Hepatic stellate cell (primary cell): ENCODE data around the gene MAP9.
"Not testable (repeated sequence)": the region's sequence is repeated elsewhere in the genome, so short reads cannot be mapped to it uniquely, and the experiment has no call there.

ENCODE experiments used
- DNase-seq: peaks from one replicate; pipeline ENCODE4 v3.0.0; 2011; ENCODE audit warnings: low spot score

Gene MAP9

DNA sequence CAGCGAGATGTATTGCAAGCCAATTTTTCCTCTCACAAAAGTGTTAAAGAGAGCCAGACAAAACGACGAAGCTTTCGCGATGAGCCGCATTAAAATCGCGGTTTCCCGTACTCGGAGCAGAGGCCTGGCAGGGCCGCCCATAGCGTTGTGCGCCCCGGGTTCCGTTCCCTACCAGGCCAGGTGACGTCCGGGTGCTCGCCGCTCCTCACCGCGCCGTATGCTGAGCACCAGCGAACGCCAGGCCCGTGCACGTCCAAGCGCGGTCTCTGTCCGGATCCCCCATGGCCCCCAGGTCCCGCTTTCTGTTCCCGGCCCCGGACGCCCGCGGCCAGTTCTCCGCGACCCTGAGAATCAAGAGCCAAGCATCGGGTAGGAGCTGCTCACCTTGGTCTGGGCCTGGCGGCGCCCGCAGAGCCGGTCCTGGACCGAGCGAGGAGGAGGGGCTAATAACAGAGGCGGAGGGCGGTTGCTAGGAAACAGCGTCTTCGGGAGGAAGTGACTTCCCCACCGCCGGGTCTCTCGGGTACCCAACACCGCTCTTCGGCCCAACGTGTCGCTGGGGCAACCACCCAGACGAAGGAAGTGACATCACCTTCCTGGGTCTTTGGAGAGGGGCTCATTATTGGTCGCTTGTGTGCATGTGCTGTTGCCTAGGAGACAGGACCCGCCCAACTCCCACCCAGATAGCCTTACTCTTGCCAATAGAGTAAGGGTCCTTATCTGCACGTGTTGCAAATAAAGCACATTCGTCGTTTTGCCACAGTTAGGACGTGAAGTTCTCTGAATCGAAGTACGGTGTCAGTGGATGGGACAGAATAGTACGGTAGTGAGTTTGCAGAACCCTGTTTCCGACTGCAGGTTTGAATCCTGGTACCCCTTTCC is at the start of gene MAP9:
MAP9 (minus strand) TSS at position 579 of the 882 bp plus-strand sequence. CDS start 1,115 bp downstream, outside the sequence.
- peak; percentile 77 for DNase-seq

DNA sequence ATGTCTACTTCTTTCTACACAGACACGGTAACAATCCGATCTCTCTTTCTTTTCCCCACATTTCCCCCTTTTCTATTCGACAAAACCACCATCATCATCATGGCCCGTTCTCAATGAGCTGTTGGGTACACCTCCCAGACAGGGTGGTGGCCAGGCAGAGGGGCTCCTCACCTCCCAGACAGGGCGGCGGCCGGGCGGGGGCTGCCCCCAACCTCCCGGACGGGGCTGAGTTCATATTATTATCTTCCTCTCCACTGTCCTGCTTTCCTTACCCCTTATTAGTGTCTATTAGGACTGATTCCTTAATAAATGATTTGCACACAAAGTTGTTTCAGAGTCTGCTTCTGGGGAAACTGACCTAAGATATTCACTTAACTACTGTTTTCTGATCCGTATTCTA is 48.0 kb upstream of the MAP9 start:
- not testable (repeated sequence) for DNase-seq

DNA sequence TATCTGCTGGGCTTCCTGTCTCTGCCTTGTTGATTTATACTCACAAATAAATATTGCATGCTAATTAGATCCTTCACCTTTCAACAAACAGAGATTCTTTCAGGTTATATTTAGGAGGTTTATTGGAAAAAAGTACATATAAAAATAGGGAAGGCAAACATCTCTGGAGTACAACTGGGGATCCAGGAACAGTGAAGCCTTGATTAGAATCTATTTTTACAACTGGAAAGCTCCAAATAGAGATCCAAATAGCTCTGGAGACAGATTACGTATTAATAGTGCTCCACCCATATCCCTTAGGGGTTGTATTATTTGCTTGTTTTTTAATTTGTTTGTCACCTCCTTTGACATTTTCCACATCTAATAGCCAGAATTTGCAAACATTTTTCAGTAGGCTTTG is 46.9 kb upstream of the MAP9 start:
- no peak for DNase-seq

DNA sequence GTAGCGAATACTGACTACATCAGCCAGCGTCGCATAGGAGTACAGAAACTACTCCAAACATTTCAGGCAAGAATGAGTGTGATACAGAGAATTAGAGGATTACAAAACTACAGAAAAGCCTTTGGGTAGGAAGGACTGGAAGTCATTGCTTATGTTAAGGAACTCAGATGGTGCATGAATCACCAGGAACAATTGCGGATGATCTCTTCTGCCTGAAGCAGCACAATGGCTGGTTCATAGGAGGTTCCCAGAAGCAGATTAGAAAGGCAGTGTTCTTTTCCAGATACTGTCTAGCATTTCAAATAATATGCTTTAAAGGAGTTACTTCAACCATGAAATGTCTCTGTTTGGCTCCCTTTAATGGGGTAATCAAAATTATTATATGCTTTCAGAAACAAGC is 42.5 kb upstream of the MAP9 start:
- no peak for DNase-seq

DNA sequence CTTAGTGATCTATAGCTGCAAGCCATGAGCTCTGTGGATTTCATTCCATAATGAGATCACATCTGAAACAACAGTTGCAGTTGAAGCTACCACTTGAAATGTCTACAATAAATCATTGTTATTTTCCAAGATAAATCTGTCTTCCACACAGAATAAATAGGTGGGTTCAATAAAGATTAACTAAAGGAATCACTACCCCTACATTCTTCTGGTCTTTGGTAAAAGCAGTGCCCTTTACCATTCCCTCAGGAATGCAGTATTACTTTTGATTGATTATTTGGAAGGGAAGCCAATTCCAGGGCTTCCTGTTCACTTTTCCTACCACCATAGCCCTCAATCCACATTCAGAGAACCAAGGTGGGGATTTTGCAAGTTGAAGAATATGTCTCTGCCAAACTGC is 38.9 kb upstream of the MAP9 start:
- no peak for DNase-seq

DNA sequence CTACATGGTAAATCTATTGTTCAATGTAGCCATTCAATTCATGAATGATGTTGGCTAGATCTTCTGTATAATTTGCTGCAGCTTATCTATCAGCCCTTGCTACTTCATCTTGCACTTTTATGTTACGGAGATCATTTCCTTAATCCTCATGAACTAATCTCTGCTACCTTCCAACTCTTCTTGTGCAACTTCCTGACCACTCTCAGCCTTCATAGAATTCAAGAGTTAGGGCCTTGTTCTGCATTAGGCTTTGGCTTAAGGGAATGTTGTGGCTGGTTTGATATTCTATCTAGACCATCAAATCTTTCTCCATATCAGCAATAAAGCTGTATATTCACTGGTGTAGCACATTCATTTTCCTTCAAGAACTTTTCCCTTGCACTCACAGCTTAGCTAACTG is 36.7 kb upstream of the MAP9 start:
- DNase-seq = no peak

DNA sequence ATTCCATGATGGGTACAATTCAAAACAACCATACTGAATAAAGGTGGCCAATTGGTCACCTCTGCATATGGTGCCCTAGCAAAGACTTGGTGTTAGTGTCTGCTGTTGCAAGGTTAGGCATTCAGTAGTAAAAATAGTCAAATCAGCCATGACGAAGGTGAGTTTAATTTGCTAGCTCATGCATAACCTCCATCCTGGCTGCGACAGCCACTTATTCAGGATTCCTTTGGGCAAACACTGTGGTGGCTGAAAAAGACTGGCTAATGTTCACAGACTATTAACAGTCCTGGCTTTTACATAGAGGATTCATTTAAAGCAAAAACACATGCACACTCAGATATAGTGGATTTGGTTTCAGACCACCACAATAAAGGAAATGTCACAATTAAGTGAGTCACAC is 34.8 kb upstream of the MAP9 start:
- DNase-seq = no peak

DNA sequence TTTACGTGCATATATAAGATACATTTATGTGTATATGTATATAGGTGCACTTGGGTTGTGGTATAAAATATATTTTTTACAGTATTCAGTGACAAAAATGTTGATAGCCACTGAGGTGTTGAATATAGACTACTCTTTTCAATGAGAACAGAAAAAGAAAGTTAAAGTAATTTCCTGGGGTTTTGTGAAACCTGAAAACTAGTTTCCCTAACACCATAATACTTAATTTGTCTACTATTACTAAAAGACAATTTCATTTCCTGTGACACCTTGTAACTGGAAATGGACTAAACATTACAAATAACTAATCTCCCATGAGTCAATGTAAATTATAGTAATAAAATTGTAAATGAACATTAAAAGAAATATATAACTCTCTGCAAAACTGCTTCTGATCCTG is 32.0 kb upstream of the MAP9 start:
- no peak for DNase-seq

DNA sequence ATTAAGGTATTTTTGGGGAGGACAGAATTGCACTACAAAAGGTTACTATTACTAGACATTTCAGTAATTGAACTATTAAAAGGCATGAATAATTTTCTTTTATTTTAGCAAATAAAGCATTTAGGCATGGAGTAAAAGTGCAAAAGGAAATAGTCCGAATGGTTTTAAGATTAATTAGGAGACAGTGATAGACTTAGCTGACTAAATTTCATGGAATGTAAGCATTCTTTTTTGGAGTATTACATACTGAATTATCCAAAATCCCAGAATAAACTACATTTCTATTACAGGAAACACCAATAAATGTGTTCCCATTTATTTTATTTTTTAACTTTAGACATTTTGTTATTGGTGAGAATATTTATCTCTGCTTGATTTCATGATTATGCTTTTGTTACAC is 30.7 kb upstream of the MAP9 start:
- no peak for DNase-seq

DNA sequence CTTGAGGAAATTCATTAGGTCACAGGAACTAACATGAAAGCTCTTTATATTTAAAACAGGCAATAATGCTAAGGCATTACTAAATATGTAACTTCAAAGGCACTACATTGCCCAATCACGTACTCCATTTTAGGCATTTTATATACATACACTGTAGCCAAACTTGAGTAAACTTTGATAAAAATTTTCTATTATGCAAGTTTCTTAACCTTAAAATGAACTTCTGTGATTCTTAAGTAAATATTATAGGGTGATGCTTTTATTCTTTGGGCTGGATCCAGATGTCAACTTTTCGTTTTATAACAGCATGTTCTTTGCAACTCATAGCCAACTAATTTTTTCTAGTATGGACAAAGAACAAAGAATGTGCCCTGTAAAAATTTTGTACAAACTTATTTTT is 28.3 kb upstream of the MAP9 start:
- no peak for DNase-seq

DNA sequence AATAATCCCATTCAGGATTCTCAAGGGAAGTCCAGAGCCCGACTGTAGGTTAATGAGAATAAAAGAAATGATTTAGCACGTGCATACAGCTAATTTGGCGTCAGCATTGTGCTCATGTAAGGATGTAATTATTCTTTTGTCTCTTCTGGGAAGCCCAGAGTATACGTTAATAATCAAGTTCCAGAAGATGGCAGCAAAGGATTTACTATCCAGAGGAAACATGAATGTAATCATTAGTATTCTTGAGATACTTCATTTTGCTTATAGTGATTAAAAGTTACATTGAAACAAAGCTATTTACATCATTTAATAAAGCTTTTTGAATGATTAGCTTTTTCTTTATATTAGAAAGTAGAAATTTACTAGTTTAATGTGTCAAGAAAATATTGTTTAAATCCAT is 27.1 kb upstream of the MAP9 start:
- DNase-seq = peak; percentile 12

DNA sequence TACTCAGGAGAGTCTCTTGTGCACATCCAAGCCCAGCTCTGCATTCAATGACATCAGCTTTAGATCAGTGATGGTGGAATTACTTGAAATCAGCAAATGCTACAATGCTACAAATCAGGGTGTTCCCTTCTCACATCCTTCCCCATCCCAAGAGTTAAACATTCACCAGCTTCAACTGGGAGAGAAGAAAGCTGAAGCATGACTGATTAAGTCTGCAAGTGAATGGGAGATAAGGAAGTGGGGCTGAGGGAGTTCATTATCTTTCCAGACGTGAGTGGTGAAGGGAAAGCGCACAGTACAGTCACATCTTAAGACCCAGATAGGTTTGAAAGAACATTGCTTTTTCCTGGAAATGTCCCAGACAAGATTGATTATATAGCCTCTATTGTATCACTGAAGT is 26.2 kb upstream of the MAP9 start:
- DNase-seq = no peak

DNA sequence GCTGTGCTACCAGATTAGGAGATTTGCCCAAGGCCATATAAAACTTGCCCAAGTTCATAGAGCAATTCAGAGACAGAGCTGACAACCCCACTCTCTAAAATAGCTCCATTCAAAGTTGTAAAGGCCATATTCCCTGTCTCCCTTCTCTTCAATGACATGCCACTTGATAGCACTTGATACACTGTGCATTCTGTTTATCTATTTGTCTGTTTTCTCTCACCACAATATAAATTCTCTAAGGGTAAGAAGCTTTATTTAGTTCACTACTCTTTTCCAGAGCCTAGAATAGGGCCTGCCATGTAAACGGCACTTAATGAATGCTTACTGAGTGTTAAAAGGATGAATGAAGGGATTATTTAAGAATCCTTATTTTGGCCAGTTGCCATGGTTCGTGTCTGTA is 24.1 kb upstream of the MAP9 start:
- DNase-seq = no peak

DNA sequence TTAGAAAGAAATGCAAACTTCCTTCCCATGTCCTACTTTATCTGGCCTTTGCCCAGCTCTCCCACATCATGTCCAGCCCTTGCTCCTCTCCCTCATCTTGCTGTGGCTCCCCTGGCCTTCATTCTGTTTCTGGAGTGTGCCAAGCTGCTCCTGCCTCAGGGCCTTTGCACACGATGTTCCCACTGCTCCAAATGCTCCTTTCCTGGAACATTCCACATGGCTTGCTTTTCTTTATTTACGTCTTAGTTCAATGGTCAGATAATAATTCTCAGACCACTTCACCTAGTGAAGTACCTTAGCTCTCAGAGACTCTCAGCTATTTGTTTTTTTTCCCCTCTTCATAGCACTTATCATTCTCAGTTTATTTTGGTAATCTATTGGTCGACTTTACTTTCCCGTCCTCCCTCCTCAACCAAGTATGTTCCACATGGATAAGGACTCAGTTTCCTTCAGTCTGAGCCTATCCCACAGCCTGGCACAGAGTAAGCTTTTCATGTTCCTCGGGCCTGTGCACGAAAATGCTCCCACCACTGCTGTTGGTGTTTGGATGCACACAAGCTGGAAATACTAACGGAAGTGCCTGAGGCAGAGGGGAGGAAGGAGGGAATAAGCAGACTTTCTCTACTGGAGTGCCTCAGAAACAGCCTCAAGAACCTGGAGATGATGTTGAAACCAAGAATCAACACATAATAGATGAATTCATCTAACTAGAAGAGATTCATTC is 23.4 kb upstream of the MAP9 start:
- DNase-seq = no peak

DNA sequence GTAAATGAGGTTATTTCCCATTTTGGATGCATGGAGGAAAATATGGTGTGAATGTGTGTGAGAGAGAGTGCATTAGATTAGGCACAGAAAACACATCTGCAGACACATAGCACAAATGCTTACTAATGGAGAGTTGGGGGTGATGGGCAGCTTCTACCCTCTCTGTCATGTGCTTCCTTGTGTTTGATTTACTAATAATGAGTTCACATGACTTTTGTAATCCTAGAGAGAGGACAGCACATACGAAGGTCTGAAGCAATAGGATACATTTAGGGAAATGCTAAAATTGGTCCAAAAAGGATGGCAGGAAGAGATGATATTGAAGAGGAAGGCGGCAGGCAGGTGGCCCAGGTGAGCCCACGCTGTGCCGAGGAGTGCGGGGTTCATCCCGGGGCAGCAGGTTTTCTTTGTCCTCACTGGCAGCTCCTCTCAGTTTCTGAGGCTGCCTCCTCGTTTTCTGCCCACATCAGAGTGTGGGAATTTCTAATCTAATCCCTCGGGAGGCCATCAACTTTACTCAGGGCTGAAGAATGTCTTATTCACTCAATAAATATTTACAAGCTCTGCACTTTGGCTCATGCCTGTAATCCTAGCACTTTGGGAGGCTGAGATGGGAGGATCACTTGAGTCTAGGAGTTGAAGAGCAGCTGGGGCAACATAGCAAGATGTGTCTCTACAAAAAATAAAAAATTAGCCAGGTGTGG is 15.9 kb upstream of the MAP9 start:
- peak; percentile 71 for DNase-seq

DNA sequence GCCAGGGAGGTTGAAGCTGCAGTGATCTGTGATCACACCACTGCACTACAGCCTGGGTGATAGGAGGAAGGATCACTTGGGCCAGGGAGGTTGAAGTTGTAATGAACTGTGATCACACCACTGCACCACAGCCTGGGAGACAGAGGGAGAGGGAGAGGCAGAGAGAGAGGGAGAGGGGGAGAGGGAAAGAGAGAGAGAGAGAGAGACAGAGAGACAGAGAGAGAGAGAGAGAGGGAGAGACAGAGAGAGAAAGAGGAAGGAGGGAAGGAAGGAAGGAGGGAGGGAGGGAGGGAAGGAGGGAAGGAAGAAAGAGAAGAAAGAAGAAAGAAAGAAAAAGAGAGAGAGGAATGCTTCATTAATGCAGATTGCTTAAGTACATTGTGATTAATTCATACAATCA is 15.2 kb upstream of the MAP9 start:
- no peak for DNase-seq

DNA sequence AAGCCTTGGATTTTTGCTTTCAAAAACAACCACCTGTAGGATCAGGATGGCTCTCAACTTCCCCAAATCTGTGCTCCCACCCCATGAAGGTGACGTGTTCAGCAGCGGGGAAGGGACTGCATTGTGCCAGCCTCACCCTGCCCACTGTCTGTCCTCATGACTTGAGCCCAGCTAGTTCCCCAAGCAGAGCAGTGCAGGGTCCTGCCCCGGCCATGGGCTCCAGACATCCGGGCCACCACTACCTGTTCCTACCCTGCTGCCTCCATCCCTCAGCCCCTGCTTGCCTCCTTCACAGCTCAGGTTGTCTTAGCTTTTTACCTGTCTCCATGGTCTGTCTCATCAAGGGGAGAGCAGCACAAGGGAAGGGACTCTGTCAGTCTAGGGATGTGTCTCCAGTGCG is 11.4 kb upstream of the MAP9 start:
- DNase-seq = no peak

DNA sequence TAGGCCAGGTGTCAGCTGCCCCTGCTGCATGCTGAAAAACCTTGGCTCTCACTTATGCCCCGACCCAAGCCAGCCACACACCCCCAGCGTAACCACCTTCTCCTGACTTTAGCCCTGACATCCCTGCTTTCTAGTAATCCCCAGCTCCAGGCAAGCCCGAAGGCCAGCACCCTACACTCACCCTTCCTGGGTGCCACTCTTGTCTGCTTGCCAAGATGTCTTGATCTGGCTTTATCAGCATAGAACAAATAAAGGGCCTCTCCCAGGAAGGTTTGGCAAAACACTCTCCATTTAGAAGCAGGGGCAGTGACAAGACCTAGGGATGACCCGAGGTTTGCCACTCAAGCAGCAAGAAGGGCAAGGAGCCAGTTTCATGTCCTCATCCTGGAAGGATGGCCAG is 6.8 kb upstream of the MAP9 start:
- DNase-seq = no peak

DNA sequence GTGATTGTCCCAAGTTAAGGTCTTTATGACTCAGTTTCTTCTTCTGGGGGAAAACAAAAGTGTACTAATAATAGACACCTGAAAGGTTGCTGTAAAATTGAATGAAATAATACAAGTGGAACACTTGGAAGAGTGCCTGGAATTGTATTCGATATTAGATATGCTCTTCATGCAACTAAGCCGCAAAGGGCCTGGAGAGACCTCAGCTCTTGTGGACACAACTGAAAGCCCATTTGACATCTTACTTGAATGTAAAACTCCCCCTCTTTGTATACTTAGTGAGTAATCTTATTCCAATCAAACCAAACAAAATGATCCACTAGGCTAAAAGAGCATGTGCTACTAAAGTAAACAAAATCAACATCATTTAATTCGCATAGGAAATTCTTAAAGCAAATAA is 511 bp upstream of the MAP9 start:
- no peak for DNase-seq

DNA sequence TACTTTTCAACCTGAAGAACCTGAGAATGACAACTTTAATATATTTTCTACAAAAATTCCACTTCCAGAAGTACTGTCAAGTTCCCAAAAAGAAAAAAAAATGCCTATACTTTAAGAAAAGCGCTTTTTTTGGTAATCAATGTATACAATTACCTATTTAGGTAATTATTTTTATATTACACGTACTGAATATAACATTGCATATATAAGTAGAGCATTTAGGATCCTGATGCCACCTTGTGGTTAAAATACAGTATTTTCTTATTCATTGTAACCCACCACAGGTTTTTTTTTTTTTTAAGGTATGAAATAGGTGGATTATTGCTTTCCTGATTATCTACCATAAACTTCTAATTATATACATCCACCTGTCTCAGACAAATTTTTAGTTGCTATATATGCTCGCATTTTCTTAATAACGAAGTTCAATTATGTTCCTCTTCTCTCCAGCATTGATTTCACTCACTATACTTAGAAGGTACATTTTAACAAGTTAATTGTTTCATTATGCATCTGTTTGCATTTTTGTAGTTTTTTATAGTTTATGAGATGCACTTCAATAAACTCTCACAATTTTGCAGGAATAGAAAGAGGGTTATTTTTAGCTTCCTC is 5.2 kb downstream of the MAP9 start:
- no peak for DNase-seq

DNA sequence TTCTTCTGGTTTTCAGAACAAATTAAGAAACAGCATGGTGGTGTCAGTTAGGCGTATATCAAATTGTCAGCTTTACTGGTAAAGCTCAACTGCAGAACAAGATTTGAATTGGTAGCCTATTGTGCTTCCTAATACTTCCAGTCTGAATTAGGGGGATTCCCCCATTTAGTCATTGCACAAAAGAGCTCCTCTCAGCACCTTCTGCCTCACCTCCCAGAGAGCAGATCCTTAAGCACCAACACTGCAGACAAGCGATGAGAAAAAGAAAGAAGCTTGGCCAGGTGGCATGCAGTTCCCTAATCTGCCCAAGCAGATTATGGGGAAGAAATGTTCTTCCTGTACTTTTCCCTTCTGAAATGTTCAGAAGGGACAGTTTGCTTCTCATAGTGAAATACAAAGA is 9.2 kb downstream of the MAP9 start:
- DNase-seq = no peak

DNA sequence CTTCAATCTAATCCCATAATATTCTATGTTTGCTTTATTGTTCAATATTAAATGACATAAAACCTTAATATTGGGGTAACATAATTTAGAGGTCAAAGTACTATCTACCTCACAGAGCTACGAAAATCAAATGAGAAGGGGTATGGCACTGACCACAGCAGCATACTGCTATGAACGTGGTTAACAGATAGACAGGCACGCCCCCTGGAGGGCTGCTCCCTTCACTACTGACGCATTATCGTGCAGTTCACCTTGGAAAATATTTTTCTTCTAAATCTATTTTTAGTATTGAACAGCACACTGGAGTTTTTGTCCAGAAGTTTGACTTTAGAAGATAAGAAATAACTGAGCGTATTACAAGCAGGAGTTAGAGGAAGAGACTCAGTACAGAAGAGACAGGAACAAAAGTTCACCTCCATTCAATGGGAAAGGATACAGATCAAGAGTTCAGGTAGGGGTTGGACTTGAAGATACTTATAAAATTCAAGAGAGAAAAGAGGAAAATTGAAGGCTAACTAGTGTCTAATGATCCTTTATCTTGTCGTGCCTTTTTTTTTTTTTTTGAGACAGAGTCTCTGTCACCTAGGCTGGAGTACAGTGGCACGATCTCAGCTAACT is 22.7 kb downstream of the MAP9 start:
- DNase-seq = peak; percentile 8
